Esophagus muscularis mucosa (tissue), 3 donors: Measurements from ENCODE around the gene NRF1.

Source experiments
- CTCF ChIP-seq, 3 experiments: fragments of 200-600 bp in 2 of 3; fragments of 450-650 bp in 1 of 3; sonication (generic) in 2 of 3; IDR thresholded peaks; one replicate each; pipeline ENCODE4 v1.5.1; 2017 to 2019; ENCODE audit warnings: antibody characterized with exemption in 3 of 3, mild to moderate bottlenecking in 2 of 3, moderate library complexity in 1 of 3
- POLR2AphosphoS5 ChIP-seq, 2 donors: sonication (generic); formaldehyde crosslinking; IDR thresholded peaks; one replicate each; pipeline ENCODE4 v1.6.1; 2017; ENCODE audit warnings: antibody characterized with exemption in 2 of 2

- no peak for TF ChIP-seq CTCF (IDR thresholded peaks at IDR 0.05)
- TF ChIP-seq POLR2AphosphoS5 (IDR thresholded peaks at IDR 0.05), result no peak
Measured at GRCh38 chr7:129649128-129649690, 37.7 kb downstream of the NRF1 start.
